ENCODE results near the gene PKNOX2.

Gene PKNOX2

GRCh38 chr11:125264100-125265022 lies 99.8 kb downstream of the PKNOX2 start:
- DNase-seq: no peak

- no peak for DNase-seq
Observed at GRCh38 chr11:125267548-125267947, 103.0 kb downstream of the PKNOX2 start.

- DNase-seq: no peak
Observed at GRCh38 chr11:125268611-125269010, 104.1 kb downstream of the PKNOX2 start.

- no peak for DNase-seq
Observed at GRCh38 chr11:125270106-125270505, 105.6 kb downstream of the PKNOX2 start.

GRCh38 chr11:125270711-125271110 lies 106.2 kb downstream of the PKNOX2 start:
- no peak for DNase-seq

GRCh38 chr11:125271483-125272091 lies 107.0 kb downstream of the PKNOX2 start:
- DNase-seq: no peak

- no peak for DNase-seq
Observed at GRCh38 chr11:125272092-125272491, 107.5 kb downstream of the PKNOX2 start.

GRCh38 chr11:125272821-125273220 lies 108.3 kb downstream of the PKNOX2 start:
- DNase-seq: no peak

GRCh38 chr11:125273519-125274000 lies 109.0 kb downstream of the PKNOX2 start:
- no peak for DNase-seq

GRCh38 chr11:125274309-125274708 lies 109.8 kb downstream of the PKNOX2 start:
- no peak for DNase-seq

- no peak for DNase-seq
Observed at GRCh38 chr11:125274774-125275173, 110.2 kb downstream of the PKNOX2 start.

- no peak for DNase-seq
Observed at GRCh38 chr11:125275905-125276618, 111.5 kb downstream of the PKNOX2 start.

GRCh38 chr11:125276619-125276976 lies 112.0 kb downstream of the PKNOX2 start:
- no peak for DNase-seq

GRCh38 chr11:125279676-125280418 lies 115.3 kb downstream of the PKNOX2 start:
- DNase-seq: no peak

- DNase-seq: no peak
Observed at GRCh38 chr11:125280646-125281045, 116.1 kb downstream of the PKNOX2 start.

- DNase-seq: no peak
Observed at GRCh38 chr11:125281831-125282595, 117.5 kb downstream of the PKNOX2 start.

- DNase-seq: no peak
Observed at GRCh38 chr11:125282596-125282914, 118.0 kb downstream of the PKNOX2 start.

GRCh38 chr11:125284245-125284850 lies 119.8 kb downstream of the PKNOX2 start:
- no peak for DNase-seq

- no peak for DNase-seq
Observed at GRCh38 chr11:125285844-125286243, 121.3 kb downstream of the PKNOX2 start.

GRCh38 chr11:125286486-125286885 lies 121.9 kb downstream of the PKNOX2 start:
- no peak for DNase-seq

GRCh38 chr11:125287491-125288210 lies 123.1 kb downstream of the PKNOX2 start:
- no peak for DNase-seq
